Stomach (tissue), 4 donors: Measurements from ENCODE around the gene CALR3.

ENCODE experiments used
- CTCF ChIP-seq, 7 experiments: fragments of 450-650 bp in 4 of 7; fragments of 200-600 bp in 3 of 7; sonication (generic) in 3 of 7; IDR thresholded peaks; one replicate each; pipeline ENCODE4 v1.5.1; 2016 to 2019; ENCODE audit warnings: antibody characterized with exemption in 7 of 7, control low read depth in 2 of 7, mild to moderate bottlenecking in 1 of 7
- EP300 ChIP-seq: sonication (generic); formaldehyde crosslinking; IDR thresholded peaks from one replicate; pipeline ENCODE4 v1.6.1; 2017; ENCODE audit warnings: antibody characterized with exemption
- POLR2A ChIP-seq, 4 donors: fragments of 450-650 bp; IDR thresholded peaks; one replicate each; pipeline ENCODE4 v1.6.1; 2016; ENCODE audit warnings: antibody characterized with exemption in 4 of 4, control low read depth in 2 of 4, mild to moderate bottlenecking in 1 of 4, moderate library complexity in 1 of 4
- POLR2AphosphoS5 ChIP-seq, 3 donors: sonication (generic); formaldehyde crosslinking; IDR thresholded peaks; one replicate each; pipeline ENCODE4 v1.6.1; 2016; ENCODE audit warnings: antibody characterized with exemption in 3 of 3

- TF ChIP-seq EP300 (no peak), CTCF (IDR thresholded peaks at IDR 0.05) (no peak), POLR2A (IDR thresholded peaks at IDR 0.05) (no peak), POLR2AphosphoS5 (IDR thresholded peaks at IDR 0.05) (no peak)
Observed at GRCh38 chr19:16482745-16483144, 13.2 kb downstream of the CALR3 start.
